H1 (cell line): ENCODE results near the gene ZSWIM6. TPM values are rescaled to one million over a fixed set of nuclear protein-coding genes. Genes with fewer than 3 reads are reported as not detected.

ENCODE experiments used
- CTCF ChIA-PET: fragments of 300-600 bp; sonication (Branson Sonifier 250); formaldehyde crosslinking; loops from one replicate; lab custom pipeline; 2021; ENCODE audit not compliant: partially characterized antibody; lab: Charles Lee
- POLR2A ChIA-PET: fragments of 300-600 bp; sonication (Branson Sonifier 250); formaldehyde crosslinking; loops from one replicate; lab custom pipeline; 2021; ENCODE audit warnings: inconsistent platforms; ENCODE audit not compliant: partially characterized antibody; lab: Charles Lee
- DNase-seq, 2 experiments: peaks; one replicate each; pipeline versions ENCODE4 v3.0.0 to v3.0.0-alpha.2; 2010 to 2022; ENCODE audit warnings: low spot score in 2 of 2, low read depth in 1 of 2, mixed read lengths in 1 of 2
- FAIRE-seq: peaks from 2 replicates; lab custom pipeline; 2011; peaks lifted over from hg19 to GRCh38; lab: Jason Lieb, UNC
- H2AFZ ChIP-seq: 2 replicates; pipeline ENCODE4 v1.8.1; 2012; ENCODE audit warnings: low read length, inconsistent platforms
- H2AK5ac ChIP-seq: 2 replicates; pipeline ENCODE4 v1.6.1; 2013; ENCODE audit warnings: low read depth, low read length
- H2BK120ac ChIP-seq: replicated peaks from 2 replicates; pipeline ENCODE3; 2013; ENCODE audit warnings: low read depth, low read length, inconsistent platforms
- H2BK12ac ChIP-seq: 2 replicates; pipeline ENCODE4 v1.6.1; 2013; ENCODE audit warnings: low read depth, low read length
- H2BK15ac ChIP-seq: 2 replicates; pipeline ENCODE4 v1.6.1; 2013; ENCODE audit warnings: low read length
- H2BK20ac ChIP-seq: 2 replicates; pipeline ENCODE4 v1.6.1; 2013; ENCODE audit warnings: low read length
- H2BK5ac ChIP-seq: 2 replicates; pipeline ENCODE4 v1.6.1; 2013; ENCODE audit warnings: low read depth, low read length
- H3K14ac ChIP-seq: 2 replicates; pipeline ENCODE4 v1.6.1; 2013; ENCODE audit warnings: inconsistent platforms; ENCODE audit not compliant: insufficient read length
- H3K18ac ChIP-seq: 2 replicates; pipeline ENCODE4 v1.6.1; 2013; ENCODE audit warnings: low read length; ENCODE audit errors: extremely low read depth
- H3K23ac ChIP-seq: 2 replicates; pipeline ENCODE4 v1.6.1; 2013; ENCODE audit warnings: inconsistent platforms; ENCODE audit not compliant: insufficient read length
- H3K23me2 ChIP-seq: 2 replicates; pipeline ENCODE4 v1.6.1; 2013; ENCODE audit warnings: low read depth, low read length
- H3K27ac ChIP-seq: 2 replicates; pipeline ENCODE4 v1.6.1; 2011; ENCODE audit warnings: low read depth, low read length, inconsistent platforms
- H3K27me3 ChIP-seq, 4 experiments: replicated peaks in 1 of 4; 1 replicate in 1 of 4; 2 replicates in 3 of 4; pipeline versions ENCODE4 v1.6.1 to v1.8.1; 2011 to 2013; ENCODE audit warnings: low read length in 3 of 4, mild to moderate bottlenecking in 3 of 4, inconsistent platforms in 2 of 4, mixed read lengths in 2 of 4, moderate library complexity in 1 of 4; ENCODE audit not compliant: control insufficient read depth in 3 of 4, insufficient read depth in 3 of 4; ENCODE audit errors: extremely low read depth in 1 of 4
- H3K36me3 ChIP-seq, 4 experiments: 2 replicates each; pipeline versions ENCODE4 v1.6.1 to v1.8.1; 2011 to 2013; ENCODE audit warnings: mild to moderate bottlenecking in 4 of 4, low read length in 3 of 4, moderate library complexity in 2 of 4, control low read depth in 1 of 4, inconsistent platforms in 1 of 4; ENCODE audit not compliant: insufficient read depth in 4 of 4, control insufficient read depth in 2 of 4
- H3K4ac ChIP-seq: replicated peaks from 2 replicates; pipeline ENCODE3; 2013; ENCODE audit warnings: low read length, low read depth, mixed read lengths, inconsistent platforms; ENCODE audit not compliant: insufficient read length
- H3K4me1 ChIP-seq, 4 experiments: replicated peaks in 1 of 4; 1 replicate in 1 of 4; 2 replicates in 3 of 4; pipeline versions ENCODE4 v1.6.1 to v1.8.1; 2011 to 2013; ENCODE audit warnings: low read length in 3 of 4, inconsistent platforms in 2 of 4, mixed read lengths in 1 of 4; ENCODE audit not compliant: insufficient read depth in 4 of 4, control insufficient read depth in 3 of 4
- H3K4me2 ChIP-seq, 2 experiments: 2 replicates each; pipeline versions ENCODE4 v1.6.1 to v1.8.1; 2011 to 2013; ENCODE audit warnings: low read depth in 2 of 2, low read length in 2 of 2, control low read depth in 1 of 2, inconsistent platforms in 1 of 2, mild to moderate bottlenecking in 1 of 2; ENCODE audit not compliant: insufficient read depth in 1 of 2
- H3K4me3 ChIP-seq, 4 experiments: fragments of 200-600, 300-600 bp in 1 of 4; sonication (generic), shearing (Covaris generic), sonication (Bioruptor Twin) in 1 of 4; 2 replicates each; pipeline versions ENCODE4 v1.5.1 to v1.8.1; 2011 to 2016; ENCODE audit warnings: low read length in 4 of 4, low read depth in 3 of 4, control low read depth in 2 of 4, inconsistent platforms in 2 of 4, mild to moderate bottlenecking in 2 of 4, mixed read lengths in 1 of 4, moderate library complexity in 1 of 4; ENCODE audit not compliant: insufficient read depth in 2 of 4; ENCODE audit errors: extremely low read depth in 1 of 4
- H3K56ac ChIP-seq: replicated peaks from 2 replicates; pipeline ENCODE3; 2013; ENCODE audit warnings: low read depth, mild to moderate bottlenecking, mixed read lengths, low read length, inconsistent platforms; ENCODE audit not compliant: insufficient read length
- H3K79me1 ChIP-seq: 2 replicates; pipeline ENCODE4 v1.6.1; 2013; ENCODE audit warnings: low read depth, low read length, control low read depth
- H3K79me2 ChIP-seq, 2 experiments: 2 replicates each; pipeline versions ENCODE4 v1.6.1 to v1.8.1; 2012 to 2013; ENCODE audit warnings: low read length in 2 of 2, mild to moderate bottlenecking in 2 of 2, inconsistent platforms in 1 of 2; ENCODE audit not compliant: insufficient read depth in 2 of 2, control insufficient read depth in 1 of 2
- H3K9ac ChIP-seq, 4 experiments: replicated peaks in 1 of 4; 1 replicate in 1 of 4; 2 replicates in 3 of 4; pipeline versions ENCODE4 v1.6.1 to v1.8.1; 2011 to 2013; ENCODE audit warnings: low read depth in 3 of 4, low read length in 3 of 4, control low read depth in 2 of 4, mild to moderate bottlenecking in 2 of 4, moderate library complexity in 2 of 4, inconsistent platforms in 1 of 4; ENCODE audit errors: extremely low read depth in 1 of 4
- H3K9me3 ChIP-seq, 2 experiments: 2 replicates each; pipeline versions ENCODE4 v1.6.1 to v1.8.1; 2012 to 2013; ENCODE audit warnings: mild to moderate bottlenecking in 2 of 2, moderate library complexity in 2 of 2, control low read depth in 1 of 2, inconsistent platforms in 1 of 2, low read depth in 1 of 2, low read length in 1 of 2, mixed read lengths in 1 of 2; ENCODE audit not compliant: insufficient read depth in 2 of 2
- H4K20me1 ChIP-seq, 2 experiments: replicated peaks in 1 of 2; 2 replicates each; pipeline versions ENCODE3 to v1.8.1; 2011 to 2013; ENCODE audit warnings: inconsistent platforms in 2 of 2, low read length in 2 of 2, mild to moderate bottlenecking in 1 of 2; ENCODE audit not compliant: insufficient read depth in 2 of 2, control insufficient read depth in 1 of 2
- H4K5ac ChIP-seq: 2 replicates; pipeline ENCODE4 v1.6.1; 2013; ENCODE audit warnings: low read length, low read depth, mixed read lengths, inconsistent platforms; ENCODE audit not compliant: insufficient read length
- H4K8ac ChIP-seq: 2 replicates; pipeline ENCODE4 v1.8.0; 2013; ENCODE audit warnings: mild to moderate bottlenecking, moderate library complexity, low read length, inconsistent platforms; ENCODE audit not compliant: insufficient read depth; ENCODE audit errors: extremely low read depth
- H4K91ac ChIP-seq: replicated peaks from 2 replicates; pipeline ENCODE3; 2013; ENCODE audit warnings: low read length, mixed read lengths, inconsistent platforms; ENCODE audit not compliant: insufficient read length
- BCL11A ChIP-seq, 2 experiments: IDR thresholded peaks; one replicate each; pipeline ENCODE4 v1.6.1; 2011; ENCODE audit warnings: low read depth in 2 of 2, low read length in 2 of 2, mild to moderate bottlenecking in 2 of 2
- HDAC2 ChIP-seq, 2 experiments: fragments of 300-600 bp in 1 of 2; sonication (generic) in 1 of 2; IDR thresholded peaks; 2 replicates each; pipeline ENCODE4 v1.6.1; 2011 to 2012; ENCODE audit warnings: low read depth in 2 of 2, low read length in 2 of 2, mild to moderate bottlenecking in 2 of 2, moderate library complexity in 2 of 2, borderline replicate concordance in 1 of 2, inconsistent platforms in 1 of 2
- RBBP5 ChIP-seq: IDR thresholded peaks from 2 replicates; pipeline ENCODE4 v1.7.1; 2012; ENCODE audit warnings: low read depth, mild to moderate bottlenecking, inconsistent platforms, low read length, moderate library complexity, borderline replicate concordance
- SIN3A ChIP-seq, 2 experiments: IDR thresholded peaks in 1 of 2; conservative IDR thresholded peaks in 1 of 2; 2 replicates each; pipeline ENCODE4 v1.6.1; 2011 to 2012; ENCODE audit warnings: low read length in 2 of 2, improper control_type of control experiment in 1 of 2, low read depth in 1 of 2, mild to moderate bottlenecking in 1 of 2
- TAF7 ChIP-seq: optimal IDR thresholded peaks from 2 replicates; pipeline ENCODE3; 2011; ENCODE audit warnings: low read depth, mild to moderate bottlenecking, inconsistent platforms, low read length, moderate library complexity, borderline replicate concordance
- whole genome bisulfite sequencing, 2 experiments: shearing (Covaris generic) in 1 of 2; methylation state at CpG; one replicate each; pipeline versions ENCODE4 v1.1.6 to v1.1.7; 2013 to 2015; ENCODE audit warnings: low lambda C conversion rate in 2 of 2, mixed read lengths in 2 of 2, inconsistent platforms in 1 of 2, low coverage in 1 of 2, missing lambda C conversion rate in 1 of 2; ENCODE audit not compliant: insufficient replicate concordance in 2 of 2, insufficient coverage in 1 of 2, insufficient read length in 1 of 2; ENCODE audit errors: extremely low coverage in 1 of 2, missing lambda C conversion rate in 1 of 2; 5-methylcytosine and 5-hydroxymethylcytosine counted together
- polyA plus RNA-seq, 7 experiments: library from polyadenylated mRNA; depleted of rRNA in 3 of 7; stranded (reverse) in 5 of 7; unstranded in 2 of 7; fragments of >200 nt in 5 of 7; fragments of 200-250 nt in 2 of 7; gene quantifications; 1 replicate in 5 of 7; 2 replicates in 1 of 7; 4 replicates in 1 of 7; pipeline versions ENCODE4 v1.2.1 to v1.2.3, GENCODE V29; 2011 to 2013; ENCODE audit warnings: missing spikeins in 2 of 7, mixed read lengths in 2 of 7
- total RNA-seq: library from RNA; stranded (reverse); fragmentation: NEBNext Ultra II Directional; extraction: Animal tissue kit (Norgen Biotek cat#: 25700); gene quantifications from 2 replicates; pipeline ENCODE4 v1.2.1, GENCODE V29; 2021

The ZSWIM6 gene
- total and polyA plus RNA-seq, 2 of the 8 experiments (the other 6 are each of a cell fraction or from before 2014, with no cell fraction given) = 7.9 to 12.4 TPM

- H3K4me3 ChIP-seq = no peak overlapping the region
- H2BK5ac ChIP-seq = no peak overlapping the region
- no peak overlapping the region for H3K18ac ChIP-seq
- H3K9ac ChIP-seq = no peak overlapping the region
- no peak overlapping the region for H3K4ac ChIP-seq
- no peak for DNase-seq
- H3K4me1 ChIP-seq = peaks cover 0 to 8% (median 3%) of the 10 kb centered on the region in 4 experiments; a peak in 4 of 7 replicates
- no peak overlapping the region for H3K27ac ChIP-seq
- no peak overlapping the region for H2BK120ac ChIP-seq
- H3K23me2 ChIP-seq = no peaks in the 10 kb centered on the region
- FAIRE-seq = no peak
- ChIA-PET POLR2A (no interaction called here), CTCF (interaction anchor here (0.6 kb wide), 1 partner anchor 31 kb away, joined by 4 read pairs; no protein-coding TSS in a partner anchor)
- no peak overlapping the region for H2AFZ ChIP-seq
- no peak overlapping the region for H2BK20ac ChIP-seq
- H3K27me3 ChIP-seq = no peaks in the 10 kb centered on the region
- H2BK15ac ChIP-seq = no peak overlapping the region
- H3K9me3 ChIP-seq = no peaks in the 10 kb centered on the region
- H4K91ac ChIP-seq = no peak overlapping the region
- H3K4me2 ChIP-seq = no peak overlapping the region
- H2AK5ac ChIP-seq = no peak overlapping the region
- H3K23ac ChIP-seq = no peak overlapping the region
- H3K79me1 ChIP-seq = no peaks in the 10 kb centered on the region
- TF ChIP-seq SIN3A (conservative IDR thresholded peaks at IDR 0.05 in 1 of 2, IDR thresholded peaks at IDR 0.05 in 1 of 2; ENCODE audit: low read depth in 1 of 2, low read length in 2 of 2) (no peak), TAF7 (no peak), BCL11A (IDR thresholded peaks at IDR 0.05; ENCODE audit: low read depth in 2 of 2, low read length in 2 of 2) (no peak), RBBP5 (no peak), HDAC2 (IDR thresholded peaks at IDR 0.05; ENCODE audit: borderline replicate concordance in 1 of 2, low read depth in 2 of 2, low read length in 2 of 2) (no peak)
- TF ChIP-seq, all 59 proteins: peak for 0
- H3K36me3 ChIP-seq = no peaks in the 10 kb centered on the region
- H4K5ac ChIP-seq = no peak overlapping the region
- H3K14ac ChIP-seq = no peak overlapping the region
- WGBS, 2 experiments = 96% methylated on average over 6 of the region's 6 CpGs; no CpG with 5 or more reads in 1 of the 2 experiments
- H3K79me2 ChIP-seq = no peaks in the 10 kb centered on the region
- no peaks in the 10 kb centered on the region for H4K20me1 ChIP-seq
- no peak overlapping the region for H4K8ac ChIP-seq
- H2BK12ac ChIP-seq = no peak overlapping the region
- H3K56ac ChIP-seq = no peak overlapping the region
Measured at GRCh38 chr5:61298580-61298979, 33.5 kb upstream of the ZSWIM6 start.
